NCI-H1105 treated with DMSO at 0.1 percent for 48 hours (cell line): Measurements from ENCODE around the gene GRK2.
A peak's percentile ranks its signal among the peaks of the same experiment; 100 is the strongest.

Experiments
- DNase-seq: peaks from one replicate; lab custom pipeline; 2025; lab: John Stamatoyannopoulos, UW

The GRK2 gene

DNA sequence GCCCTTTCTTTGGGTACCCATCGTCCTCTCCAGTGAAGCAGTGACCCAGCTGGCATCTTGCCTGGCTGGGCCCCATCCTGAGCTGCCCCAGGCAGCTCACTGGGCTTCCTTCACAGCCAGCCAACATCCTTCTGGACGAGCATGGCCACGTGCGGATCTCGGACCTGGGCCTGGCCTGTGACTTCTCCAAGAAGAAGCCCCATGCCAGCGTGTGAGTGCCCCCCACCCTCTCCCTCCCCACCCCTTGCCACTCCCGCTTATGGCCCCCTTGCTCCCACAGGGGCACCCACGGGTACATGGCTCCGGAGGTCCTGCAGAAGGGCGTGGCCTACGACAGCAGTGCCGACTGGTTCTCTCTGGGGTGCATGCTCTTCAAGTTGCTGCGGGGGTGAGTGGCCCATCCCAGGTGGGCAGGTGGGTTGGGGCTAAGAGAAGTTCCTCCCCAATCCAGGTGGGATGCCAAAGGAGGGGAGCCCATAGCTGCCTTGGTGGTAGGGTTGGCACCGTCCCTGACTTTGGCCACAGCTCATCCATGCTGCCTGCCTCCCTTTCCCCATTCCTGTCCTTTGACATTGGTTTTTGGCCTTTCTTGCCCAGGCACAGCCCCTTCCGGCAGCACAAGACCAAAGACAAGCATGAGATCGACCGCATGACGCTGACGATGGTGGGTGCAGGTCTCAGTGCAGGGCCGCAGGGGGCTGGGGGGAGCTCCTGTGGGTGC, 16.0 kb downstream of the GRK2 start:
- no peak for DNase-seq

DNA sequence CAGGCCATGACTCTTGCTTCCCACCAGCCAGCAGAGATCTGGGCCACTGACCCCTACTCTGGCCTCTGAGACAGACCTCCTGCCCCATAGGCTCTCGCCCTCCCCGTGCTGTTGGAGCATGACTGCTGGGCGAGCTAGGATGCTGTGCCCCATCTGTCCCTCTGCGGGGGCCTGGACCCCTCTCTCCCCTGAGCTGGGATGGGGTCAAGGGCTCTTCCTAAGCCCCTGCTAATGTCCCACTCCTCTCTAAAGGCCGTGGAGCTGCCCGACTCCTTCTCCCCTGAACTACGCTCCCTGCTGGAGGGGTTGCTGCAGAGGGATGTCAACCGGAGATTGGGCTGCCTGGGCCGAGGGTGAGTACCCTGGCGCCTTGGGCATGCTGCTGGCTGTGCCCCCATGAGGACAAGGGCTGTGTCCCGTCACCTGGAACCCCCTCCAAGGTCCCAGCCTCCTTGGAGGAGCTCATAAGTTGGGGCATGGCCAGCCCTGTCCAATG, 16.7 kb downstream of the GRK2 start:
- no peak for DNase-seq

DNA sequence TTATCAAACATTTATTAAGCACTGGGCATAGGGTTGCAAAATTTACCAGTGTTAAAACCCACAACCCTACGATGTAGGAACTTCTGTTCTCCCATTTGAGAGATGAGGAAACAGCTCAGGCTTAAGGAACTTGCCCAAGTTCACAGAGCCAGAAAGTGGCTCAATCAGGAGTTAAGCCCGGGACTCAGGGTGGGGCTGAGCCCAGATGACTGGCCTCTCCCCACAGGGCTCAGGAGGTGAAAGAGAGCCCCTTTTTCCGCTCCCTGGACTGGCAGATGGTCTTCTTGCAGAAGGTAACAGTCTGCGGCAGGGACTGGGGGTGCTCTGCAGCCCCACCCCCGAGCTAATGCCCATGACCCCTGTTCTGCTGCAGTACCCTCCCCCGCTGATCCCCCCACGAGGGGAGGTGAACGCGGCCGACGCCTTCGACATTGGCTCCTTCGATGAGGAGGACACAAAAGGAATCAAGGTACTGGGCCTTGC, 17.2 kb downstream of the GRK2 start:
- no peak for DNase-seq

DNA sequence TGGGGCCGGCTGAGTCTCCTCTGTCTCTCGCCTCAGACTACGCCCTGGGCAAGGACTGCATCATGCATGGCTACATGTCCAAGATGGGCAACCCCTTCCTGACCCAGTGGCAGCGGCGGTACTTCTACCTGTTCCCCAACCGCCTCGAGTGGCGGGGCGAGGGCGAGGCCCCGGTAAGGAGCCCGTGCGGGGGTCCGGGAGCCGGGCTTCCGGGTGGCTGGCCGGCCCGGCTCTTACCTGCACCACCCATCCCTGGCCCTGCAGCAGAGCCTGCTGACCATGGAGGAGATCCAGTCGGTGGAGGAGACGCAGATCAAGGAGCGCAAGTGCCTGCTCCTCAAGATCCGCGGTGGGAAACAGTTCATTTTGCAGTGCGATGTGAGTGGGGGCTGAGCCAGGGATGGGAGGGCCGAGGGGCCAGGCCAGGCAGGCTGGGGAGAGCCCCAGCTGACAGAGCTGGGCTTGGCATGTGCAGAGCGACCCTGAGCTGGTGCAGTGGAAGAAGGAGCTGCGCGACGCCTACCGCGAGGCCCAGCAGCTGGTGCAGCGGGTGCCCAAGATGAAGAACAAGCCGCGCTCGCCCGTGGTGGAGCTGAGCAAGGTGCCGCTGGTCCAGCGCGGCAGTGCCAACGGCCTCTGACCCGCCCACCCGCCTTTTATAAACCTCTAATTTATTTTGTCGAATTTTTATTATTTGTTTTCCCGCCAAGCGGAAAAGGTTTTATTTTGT, 18.7 kb downstream of the GRK2 start:
- no peak for DNase-seq

DNA sequence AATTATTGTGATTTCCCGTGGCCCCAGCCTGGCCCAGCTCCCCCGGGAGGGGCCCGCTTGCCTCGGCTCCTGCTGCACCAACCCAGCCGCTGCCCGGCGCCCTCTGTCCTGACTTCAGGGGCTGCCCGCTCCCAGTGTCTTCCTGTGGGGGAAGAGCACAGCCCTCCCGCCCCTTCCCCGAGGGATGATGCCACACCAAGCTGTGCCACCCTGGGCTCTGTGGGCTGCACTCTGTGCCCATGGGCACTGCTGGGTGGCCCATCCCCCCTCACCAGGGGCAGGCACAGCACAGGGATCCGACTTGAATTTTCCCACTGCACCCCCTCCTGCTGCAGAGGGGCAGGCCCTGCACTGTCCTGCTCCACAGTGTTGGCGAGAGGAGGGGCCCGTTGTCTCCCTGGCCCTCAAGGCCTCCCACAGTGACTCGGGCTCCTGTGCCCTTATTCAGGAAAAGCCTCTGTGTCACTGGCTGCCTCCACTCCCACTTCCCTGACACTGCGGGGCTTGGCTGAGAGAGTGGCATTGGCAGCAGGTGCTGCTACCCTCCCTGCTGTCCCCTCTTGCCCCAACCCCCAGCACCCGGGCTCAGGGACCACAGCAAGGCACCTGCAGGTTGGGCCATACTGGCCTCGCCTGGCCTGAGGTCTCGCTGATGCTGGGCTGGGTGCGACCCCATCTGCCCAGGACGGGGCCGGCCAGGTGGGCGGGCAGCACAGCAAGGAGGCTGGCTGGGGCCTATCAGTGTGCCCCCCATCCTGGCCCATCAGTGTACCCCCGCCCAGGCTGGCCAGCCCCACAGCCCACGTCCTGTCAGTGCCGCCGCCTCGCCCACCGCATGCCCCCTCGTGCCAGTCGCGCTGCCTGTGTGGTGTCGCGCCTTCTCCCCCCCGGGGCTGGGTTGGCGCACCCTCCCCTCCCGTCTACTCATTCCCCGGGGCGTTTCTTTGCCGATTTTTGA, 19.5 kb downstream of the GRK2 start:
- DNase-seq, result no peak

DNA sequence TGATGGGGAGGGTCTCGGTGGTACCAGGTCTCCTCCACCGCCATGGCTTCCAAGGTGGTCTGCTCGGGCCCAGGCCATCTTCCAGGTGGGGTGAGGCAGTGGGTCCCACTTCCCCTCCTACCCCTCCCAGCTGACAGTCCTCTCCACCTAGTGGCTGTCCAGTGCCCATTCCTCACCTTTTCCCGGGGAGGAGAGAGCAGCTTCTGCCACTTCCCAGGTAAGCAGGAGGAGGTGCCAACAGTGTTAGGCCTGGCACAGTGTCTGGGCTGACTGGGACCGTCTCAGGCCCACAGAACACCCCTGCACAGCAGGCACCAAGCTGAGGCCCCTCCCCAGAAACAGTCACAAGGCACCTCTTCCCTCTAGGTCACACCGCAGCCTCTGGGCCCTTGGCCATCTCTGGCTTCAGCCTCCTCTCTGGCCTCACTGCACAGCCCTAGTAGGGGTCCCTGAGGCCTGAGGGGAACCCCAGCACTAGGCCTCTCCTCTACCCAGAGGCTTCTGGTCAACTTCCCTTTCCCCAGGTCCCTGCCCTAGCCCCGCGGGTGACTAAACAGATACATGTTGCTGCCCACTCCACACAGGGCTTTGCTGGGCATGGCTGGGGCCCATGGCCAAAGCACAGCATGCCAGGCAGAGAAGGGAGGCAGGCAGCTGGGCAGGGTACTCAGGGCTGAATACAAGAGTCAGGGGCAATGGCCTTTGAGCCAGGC, 20.5 kb downstream of the GRK2 start:
- DNase-seq, result no peak

DNA sequence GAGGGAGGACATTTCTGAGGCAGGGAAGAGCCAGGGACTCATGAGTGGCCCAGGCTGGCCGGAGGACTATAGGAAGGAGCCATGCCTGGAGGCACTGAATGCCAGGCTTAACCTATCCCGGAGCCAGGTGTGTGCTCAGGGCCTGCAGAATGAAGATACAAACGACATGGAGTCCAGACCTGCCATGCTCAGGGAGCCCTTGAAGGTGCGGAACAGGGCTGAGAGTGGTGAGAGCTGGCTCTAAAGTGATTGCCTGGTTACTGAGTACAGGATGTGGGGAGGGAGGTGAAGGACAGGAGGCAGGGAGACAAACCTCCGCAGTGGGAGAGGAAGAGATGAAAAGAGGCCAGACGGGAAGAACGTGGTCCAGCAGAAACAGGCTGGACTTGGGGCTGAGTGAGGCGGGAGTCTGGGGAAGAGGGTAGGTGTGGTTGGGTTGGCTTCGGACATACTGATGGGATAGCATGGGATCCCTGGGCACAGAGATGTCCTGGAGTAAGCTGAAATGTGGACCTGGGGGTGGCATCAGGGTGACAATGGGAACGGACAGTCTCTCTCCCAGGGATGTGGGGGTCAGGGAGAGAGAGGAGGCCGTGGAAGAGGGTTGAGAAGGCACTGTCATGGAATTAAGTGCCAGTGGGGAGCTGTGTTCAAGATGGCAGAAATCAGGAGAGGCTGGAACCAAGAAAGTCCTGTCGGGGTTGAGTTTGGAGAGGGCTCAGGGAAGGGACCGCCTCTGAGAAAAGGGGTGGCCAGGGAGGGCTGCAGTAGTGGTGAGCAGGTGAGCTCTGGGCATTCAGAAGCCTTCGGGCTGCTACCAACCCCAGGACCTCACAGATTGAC, 21.3 kb downstream of the GRK2 start:
- DNase-seq, result no peak

DNA sequence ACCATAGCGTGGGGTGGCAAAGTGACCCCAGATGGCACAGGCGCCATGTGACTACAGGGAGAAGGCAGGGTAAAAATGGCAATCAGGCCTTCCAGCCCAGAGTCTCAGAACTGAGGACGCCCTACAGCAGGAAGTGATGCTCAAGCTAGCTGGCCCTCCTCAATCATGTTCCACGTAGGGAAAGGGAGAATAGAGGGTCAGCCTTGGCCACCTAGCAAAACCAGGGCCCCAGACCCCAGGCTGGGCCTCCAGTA, 21.9 kb downstream of the GRK2 start:
- DNase-seq, result no peak

DNA sequence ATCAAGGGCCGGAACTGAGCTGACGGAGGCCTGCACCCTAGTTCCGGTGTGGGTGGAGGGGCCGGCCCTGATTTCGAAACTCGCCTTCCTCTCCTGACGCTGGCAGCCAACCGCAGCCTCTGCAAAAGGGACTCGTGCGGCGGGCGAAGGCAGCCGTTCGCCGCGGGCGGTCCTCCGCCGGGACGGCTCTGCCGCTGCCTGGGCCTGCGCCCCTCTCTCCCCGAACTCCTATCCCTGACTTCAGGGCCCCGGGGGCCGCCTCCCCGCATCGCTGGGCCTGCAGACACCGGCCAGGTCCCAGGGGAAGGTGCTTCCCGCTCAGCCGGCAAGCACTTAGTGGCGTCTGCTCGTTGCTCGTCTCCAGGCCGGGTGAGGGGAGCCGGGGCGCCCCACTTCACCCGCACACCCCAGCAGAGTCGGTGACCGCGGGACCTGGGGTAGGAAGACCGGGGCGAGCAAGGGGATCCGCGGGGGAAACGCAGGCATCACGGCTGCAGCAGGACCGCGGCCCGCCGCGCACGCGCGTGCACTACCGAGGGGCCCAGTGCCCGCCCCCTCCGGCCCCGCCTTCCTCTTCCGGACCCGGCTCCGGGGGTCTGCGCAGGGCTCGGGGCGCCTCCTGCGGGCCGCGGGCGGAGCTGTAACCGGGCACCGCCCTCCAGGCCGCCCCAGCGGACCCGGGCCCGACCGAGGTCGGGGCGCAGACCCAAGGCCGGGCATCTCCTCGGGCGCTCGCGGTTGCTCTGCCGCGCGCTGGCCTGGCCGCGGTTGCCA, 22.4 kb downstream of the GRK2 start:
- DNase-seq, result peak; percentile 84

DNA sequence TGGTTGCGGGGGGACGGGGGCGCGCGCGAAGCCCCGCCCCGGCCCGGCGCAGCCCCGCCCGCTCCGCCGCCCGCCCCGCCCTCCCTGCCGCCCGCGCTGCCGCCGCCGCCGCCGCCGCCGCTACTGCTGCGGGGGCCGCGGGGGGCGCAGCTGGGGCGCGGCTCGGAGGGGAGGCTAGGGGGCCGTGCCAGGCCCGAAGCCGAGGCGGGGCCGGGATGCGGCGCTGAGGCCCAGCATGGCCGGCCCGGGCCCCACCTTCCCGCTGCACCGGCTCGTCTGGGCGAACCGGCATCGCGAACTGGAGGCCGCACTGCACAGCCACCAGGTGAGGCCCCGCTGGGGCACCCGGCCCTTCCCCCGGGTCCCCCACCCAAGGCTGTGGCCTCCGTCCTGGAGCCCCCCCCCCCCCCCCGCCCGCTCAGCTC, 23.0 kb downstream of the GRK2 start, which contains the start of gene ANKRD13D:
ANKRD13D (plus strand) TSS at position 78 of the 425 bp plus-strand sequence; CDS start at position 236, 158 bp downstream.
- no peak for DNase-seq

DNA sequence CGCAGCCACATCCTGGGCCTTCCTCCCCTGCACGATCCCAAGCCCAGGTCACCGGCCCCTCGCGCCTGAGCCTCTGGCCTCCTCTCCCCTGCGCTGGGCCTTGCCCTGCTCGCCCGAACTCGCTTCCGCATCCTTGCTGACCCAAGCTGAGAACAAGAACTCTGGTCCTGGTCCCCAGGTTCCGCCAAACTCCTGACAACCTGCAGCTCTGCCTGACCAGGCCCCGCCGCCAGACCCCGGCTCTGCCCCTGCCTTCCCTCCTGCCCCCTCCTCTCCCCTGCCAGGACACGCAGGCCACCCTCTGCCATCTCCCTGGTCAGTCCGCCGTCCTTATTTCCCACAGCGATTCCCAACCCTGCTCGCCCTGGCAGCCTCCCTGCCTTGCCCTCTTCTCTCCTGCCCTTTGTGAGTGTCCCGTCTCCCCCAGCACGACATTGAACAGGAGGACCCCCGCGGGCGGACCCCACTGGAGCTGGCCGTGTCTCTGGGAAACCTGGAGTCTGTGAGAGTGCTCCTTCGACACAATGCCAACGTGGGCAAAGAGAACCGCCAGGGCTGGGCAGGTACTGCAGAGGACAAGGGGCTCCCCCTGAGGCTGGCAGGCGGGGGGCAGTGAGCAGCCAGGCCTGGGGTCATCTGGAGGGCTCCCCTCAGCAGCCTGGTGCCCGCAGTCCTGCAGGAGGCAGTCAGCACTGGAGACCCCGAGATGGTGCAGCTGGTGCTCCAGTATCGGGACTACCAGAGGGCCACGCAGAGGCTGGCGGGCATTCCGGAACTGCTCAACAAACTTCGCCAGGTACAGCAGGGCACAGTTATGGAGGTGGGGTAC, 23.6 kb downstream of the GRK2 start:
- no peak for DNase-seq

DNA sequence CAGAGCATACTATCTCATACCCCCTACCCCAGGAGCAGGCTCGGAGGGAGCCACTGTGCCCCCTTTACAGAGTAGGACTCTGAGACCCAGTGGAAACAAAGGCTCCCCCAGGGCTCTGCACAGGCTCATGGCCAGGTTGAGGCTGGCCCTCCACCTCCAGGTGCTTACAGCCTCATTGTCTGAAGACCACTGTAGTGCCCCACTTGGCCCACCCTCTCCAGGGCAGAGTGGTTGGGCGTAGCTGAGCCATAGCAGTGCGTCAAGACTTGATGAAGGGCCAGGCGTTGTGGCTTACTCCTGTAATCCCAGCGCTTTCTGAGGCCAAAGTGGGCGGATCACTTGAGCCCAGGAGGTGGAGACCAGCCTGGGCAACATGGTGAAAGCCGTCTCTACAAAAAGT, 24.5 kb downstream of the GRK2 start:
- no peak for DNase-seq

DNA sequence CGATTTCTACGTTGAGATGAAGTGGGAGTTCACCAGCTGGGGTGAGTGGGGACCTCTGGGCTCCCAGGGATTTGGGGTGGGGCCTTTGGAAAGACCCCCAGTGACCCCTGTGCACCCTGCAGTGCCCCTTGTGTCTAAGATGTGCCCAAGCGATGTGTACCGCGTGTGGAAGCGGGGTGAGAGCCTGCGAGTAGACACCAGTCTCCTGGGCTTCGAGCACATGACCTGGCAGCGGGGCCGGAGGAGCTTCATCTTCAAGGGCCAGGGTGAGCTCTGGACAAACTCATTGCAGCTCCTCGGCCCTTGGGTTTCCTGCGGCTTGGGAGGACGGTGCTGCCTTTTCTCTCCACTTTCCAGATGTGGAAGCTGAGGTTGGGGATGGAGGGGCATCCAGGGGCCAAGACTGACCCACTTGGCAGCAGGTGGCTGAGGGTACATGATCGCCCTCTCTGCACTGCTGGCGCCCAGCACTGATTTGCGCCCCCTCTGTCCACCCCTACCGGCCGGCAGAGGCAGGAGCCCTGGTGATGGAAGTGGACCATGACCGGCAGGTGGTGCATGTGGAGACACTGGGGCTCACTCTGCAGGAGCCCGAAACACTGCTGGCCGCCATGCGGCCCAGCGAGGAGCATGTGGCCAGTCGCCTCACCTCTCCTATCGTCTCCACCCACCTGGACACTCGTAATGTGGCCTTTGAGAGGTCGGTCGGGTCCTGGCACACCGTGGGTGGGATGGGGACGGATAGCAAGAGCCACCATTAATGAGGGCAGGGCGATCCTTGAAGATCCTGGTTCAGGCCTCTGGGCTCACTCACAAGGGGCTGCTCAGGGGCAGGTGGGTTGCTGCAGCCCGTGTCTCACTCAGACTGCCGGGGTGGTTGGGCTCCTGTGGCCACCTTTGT, 25.5 kb downstream of the GRK2 start:
- no peak for DNase-seq

DNA sequence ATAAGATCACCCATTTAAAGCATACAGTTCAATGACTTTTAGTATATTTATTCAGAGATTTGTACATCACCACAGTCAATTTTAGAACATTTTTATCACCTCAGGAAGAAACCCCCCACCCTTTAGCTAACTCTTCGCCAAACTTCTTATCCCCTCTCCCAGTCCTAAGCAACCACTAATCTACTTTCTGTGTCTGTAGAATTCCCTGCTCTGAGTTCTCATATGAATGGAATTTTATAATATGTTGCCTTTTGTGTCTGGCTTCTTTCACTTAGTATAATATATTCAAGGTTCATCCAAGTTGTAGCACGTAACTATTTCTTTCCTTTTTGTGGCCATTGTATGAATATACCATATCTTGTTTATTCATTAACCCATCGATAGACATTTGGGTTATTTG, 26.4 kb downstream of the GRK2 start:
- no peak for DNase-seq

DNA sequence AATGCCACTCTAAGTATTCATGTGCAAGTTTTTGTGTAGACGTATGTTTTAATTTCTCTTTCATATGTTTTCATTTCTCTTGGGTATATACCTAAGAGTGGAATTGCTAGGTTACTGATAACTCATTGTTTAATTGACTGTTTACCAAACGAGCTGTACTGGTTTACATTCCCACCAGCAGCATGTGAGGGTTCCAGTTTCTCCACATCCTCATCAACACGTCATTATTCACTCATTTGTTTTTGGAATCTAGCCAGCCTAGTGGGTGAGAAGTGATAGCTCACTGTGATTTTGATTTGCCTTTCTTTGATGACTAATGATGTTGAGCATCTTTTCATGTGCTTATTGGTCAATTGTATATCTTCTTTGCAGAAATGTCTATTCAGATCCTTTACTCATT, 26.8 kb downstream of the GRK2 start:
- DNase-seq, result no peak

DNA sequence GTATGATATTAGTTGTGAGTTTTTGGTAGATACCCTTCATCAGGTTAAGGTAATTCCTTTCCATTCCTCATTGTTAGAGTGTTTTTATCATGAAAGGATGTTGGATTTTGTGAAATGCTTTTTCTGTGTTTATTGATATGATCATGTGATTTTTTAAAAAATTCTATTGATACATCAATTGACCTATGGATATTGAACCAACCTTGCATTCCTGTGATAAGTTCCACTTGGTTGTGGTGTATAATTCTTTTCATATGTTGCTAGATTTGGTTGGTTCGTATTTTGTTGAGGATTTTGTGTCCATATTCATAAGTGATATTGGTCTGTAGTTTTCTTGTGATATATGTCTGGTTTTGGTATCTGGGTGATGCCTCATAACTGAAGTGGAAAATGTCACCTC, 29.6 kb downstream of the GRK2 start:
- DNase-seq, result no peak

DNA sequence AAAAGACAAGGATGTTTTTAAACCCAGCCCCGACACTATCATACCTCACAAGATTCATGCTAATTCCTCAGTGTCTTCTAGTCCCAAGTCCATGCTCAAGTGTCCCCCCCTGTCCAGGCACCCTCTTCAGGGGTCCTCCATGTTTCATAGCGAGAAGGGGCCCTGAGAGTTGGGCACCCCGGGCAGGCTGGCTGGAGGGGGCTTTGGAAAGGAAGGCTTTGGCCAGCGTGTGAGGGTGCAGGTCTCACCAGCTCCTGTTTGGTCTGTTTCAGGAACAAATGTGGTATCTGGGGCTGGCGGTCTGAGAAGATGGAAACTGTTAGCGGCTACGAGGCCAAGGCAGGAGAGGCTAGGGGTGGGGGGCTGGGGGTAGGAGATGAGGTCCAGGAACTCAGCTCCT, 32.5 kb downstream of the GRK2 start:
- no peak for DNase-seq
